NCI-H1436 (cell line): ENCODE data around the gene C15orf62.
A peak's percentile ranks its signal among the peaks of the same experiment; 100 is the strongest.

ENCODE experiments used
- DNase-seq: peaks from one replicate; lab custom pipeline; 2025; lab: John Stamatoyannopoulos, UW

C15orf62 gene

DNA sequence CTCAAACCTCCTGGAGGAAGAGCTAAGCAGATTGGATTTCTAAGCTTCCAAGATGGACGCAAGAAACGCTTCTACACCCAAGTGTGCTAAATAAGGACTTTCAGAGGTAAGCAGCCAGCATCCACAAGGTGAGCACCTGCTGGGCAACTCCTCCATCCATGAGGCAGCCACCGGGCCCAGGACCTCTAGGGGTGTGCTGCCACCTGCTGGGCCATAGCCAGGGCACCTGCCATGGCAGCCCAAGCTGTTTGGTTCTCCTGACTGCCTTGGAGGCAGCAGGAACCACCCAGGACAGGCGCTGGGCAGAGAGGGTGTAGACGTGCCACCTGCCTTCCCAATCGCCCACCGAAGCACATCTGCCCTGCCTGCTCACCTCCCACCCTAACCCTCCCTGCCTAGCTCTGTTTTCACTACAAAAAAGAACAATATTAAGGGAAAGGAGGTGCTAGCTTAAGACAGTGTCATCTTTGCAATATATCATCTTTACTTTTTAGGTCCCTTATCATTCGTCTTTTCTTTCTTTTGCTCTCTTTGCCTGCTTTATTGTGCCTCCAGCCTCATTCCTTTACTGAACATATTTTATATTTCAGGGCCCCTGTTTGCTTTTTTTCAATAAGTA lies 12.9 kb downstream of the C15orf62 start:
- DNase-seq: peak; percentile 85

DNA sequence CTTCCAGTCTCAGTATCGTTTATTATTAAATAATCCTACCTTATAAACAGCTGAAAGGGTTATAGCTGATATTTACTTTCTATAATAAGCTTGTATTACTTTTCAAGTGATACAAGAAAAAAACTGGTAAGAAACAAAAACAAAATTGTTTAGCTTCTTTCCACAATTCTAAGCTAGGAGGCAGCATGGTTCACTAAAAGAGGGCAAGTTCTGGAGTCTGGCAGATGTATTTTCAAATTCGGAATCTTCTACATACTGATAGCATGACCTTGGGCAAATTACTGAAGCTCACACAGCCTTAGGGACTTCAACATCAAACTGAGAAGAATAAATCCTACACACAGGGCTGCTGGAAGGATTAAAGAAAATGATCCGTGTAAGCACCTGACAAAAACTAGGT lies 15.4 kb downstream of the C15orf62 start:
- DNase-seq: no peak

DNA sequence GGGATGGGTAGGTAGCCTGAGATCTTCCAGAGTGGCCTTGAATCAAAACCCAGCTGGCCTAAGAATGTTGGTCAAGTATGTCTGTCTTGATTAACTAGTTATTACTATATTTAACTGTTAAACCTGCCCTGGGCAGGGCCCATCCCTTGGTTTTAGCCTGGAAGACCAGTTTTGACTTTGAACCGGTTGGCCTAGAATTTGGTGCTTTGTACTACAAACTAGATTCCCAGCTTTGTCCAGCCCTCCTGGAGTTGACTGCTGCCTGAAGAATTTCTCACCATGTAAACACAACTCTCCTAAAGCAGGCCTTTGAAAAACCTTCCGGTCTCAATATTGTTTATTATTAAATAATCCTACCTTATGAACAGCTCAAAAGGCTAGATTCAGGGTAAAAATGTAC lies 16.0 kb downstream of the C15orf62 start:
- no peak for DNase-seq

DNA sequence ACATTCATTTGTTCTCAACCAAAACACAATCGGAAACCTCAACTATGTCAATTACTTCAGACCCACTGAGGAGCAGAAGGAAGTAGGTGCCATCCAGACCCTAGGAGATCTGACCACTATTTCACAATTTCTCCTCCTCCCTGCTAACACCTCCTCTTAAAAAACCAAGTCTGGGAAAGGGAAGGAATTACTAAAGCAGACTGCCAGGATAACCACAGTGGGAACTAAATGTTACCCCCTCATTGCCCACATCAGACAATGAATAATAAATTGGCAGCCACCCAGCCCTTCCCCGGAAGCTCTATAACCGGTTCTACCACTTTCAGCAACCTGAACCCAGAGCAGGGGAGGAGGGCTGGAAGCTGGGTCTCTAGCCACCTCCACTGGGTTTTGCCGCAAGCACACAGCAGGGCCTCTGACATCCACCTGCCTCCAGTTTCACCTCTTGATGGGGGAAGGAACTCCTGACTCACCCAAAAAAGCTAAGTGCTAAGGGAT lies 17.6 kb downstream of the C15orf62 start:
- DNase-seq: peak; percentile 85

DNA sequence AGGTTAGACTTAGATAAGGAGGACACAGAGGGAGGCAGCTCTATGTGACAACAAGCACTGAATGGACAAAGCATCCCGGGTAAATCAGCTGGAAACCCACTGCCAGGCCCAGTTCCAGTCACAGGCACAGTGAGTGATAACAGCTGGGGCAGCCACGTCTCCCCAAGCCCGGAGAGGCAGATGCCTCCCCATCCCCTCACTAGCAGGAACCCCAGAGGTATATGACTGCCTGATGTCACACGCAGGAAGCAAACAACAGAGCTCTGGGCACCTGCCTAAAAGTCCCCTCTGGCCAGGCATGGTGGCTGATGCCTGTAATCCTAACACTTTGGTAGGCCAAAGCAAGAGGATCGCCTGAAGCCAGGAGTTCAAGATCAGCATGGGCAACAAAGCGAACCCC lies 18.2 kb downstream of the C15orf62 start:
- DNase-seq: no peak

DNA sequence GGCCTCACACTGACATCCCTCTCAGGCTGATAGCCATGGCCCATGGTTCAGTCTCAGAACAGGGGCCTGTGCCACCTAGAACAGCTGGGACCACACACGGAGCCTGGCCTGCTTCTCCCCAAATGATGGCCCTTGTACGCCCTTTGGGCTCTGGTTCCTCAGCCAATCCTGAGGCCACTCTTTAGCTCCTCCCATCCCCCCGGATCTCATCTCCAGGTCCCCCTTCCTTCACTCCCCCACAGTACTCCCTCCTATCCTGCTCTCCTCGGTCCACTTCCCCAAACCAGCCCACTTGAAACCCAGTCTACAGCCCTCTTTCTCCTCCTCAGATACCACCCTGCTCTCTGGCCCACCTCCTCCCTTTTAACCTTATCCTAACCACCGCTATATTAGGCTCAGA lies 19.3 kb downstream of the C15orf62 start:
- DNase-seq: no peak

DNA sequence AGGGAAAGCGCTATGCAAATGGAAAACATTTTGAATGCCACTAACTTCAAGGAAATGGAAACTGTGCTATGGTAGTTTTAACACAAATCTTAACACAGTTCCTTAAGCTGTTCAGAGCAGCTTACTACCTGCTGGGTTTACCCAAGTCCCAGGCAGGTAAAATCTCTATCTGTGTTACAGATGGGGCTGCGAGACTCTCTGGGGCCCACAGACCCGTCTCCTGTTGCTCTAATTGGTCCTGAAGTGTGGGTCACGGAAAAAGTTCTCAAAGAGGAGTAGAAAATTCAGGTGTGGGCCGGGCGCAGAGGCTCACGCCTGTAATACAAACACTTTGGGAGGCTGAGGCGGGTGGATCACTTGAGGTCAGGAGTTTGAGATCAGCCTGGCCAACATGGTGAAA lies 20.2 kb downstream of the C15orf62 start:
- DNase-seq: no peak

DNA sequence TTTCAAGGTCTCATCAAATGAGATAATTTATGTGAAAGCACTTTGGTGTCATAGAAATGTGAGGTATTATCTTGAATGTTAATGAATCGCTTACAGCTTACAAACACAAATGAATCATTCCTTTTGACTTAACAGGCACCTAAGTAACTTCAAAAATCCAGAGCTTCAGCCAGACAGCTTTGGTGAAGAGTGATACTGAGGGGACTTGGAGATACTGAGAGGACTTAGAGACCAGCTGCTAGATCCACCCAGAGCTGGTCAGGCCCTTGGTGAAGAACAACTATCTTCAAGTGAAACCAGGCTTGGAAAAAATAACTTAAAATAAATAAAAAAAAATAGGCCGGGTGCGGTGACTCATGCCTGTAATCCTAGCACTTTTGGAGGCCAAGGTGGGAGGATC lies 20.9 kb downstream of the C15orf62 start:
- DNase-seq: no peak

DNA sequence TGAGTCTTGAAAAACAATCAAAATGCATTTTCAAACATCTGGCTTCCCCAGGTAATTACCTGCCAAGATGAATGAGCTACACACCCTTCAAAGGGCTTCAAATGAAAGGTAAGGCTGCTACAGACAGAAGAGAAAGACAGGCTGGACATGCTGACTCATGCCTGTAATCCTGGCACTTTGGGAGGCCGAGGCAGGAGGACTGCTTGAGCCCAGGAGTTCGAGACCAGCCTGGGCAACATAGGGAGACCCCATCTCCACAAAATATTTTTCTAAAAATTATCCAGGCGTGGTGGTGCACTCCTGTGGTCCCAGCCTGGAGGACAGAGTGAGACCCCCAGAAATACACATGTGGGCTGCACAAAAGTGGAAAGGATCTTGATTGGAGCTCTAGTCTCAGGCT lies 22.6 kb downstream of the C15orf62 start:
- no peak for DNase-seq

DNA sequence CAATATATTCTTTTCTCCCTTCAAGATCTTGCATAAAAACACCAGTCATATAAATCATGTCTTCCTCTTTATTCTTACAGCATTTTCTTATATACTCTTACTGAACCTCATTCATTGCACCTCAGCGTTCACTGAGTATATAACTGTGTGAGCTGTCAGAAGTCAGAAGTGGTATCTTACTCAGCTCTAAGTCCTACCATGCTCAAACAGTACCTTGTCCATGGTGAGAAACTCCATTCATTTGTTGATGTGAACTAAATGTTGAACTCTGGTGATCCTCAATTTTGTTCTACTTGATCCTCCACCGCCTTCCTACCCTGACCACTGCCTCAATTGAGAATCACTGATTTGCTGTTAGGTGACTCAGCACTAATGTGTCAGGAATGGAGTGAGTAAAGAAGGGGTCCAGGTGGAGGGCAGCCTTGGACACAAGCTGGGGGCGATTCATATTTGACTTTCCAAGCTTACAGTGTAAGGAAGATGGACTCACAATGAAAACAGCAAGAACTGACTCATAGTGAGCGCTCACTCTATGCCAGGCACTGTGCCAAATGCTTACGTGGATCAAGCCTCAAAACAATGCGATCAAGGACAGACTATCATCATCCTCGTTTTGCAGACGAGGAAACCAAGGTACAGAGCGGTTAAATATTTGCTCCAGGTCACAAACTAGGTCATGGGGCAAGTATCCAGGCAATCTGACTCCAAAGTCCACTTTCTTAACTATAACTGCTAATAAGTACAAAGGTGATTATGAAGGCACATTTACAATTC lies 23.6 kb downstream of the C15orf62 start:
- DNase-seq: no peak

DNA sequence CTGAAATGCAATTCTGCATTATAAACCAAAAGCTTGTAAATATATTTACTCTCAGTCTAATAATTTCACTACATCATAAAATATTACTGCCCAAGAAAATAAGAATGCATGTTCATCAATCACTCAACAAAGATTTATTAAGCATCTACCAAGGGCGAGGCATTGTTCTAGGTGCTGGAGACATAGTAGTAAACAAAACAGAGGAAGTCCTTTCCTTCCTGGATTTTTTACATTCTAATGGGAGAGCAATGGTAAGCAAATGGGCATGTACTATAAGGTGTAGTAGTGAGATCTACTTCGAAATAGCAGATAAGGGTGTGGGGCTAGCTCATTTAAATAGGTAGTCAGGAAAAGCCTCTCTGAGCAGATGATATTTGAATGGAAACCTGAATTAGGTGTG lies 26.3 kb downstream of the C15orf62 start:
- no peak for DNase-seq

DNA sequence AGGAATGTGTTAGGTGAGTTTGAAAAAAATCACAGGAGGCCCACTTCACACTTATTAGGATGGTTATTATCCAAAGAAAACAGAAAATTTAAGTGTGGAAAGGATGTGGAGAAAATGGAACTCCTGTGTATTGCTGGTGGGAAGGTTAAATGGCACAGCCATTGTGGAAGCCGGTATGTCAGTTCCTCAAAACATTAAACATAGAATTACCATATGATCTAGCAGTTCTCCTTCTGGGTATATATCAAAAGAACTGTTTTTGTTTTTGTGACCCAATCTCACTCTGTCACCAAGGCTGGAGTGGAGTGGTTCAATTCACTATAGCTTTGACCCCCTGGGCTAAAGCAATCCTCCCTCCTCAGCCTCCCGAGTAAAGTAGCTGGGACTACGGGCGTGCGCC lies 26.7 kb downstream of the C15orf62 start:
- DNase-seq: no peak

DNA sequence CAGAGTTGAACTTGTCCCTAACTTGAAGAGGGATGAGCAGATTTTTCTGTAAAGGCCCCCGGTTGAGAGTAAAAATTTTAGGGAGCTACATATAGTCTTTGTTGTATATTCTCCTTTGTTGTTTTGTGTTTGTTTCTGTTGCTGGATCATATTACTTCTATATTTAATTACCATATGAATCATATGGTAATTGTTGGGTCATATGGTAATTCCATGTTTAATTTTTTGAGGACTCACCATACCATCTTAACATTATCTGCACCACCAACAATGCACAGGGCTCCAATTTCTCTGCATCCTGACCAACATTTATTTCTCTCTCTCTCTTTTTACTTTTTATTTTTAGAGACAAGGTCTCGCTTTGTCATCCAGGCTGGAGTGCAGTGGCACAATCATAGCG lies 29.7 kb downstream of the C15orf62 start:
- DNase-seq: no peak

DNA sequence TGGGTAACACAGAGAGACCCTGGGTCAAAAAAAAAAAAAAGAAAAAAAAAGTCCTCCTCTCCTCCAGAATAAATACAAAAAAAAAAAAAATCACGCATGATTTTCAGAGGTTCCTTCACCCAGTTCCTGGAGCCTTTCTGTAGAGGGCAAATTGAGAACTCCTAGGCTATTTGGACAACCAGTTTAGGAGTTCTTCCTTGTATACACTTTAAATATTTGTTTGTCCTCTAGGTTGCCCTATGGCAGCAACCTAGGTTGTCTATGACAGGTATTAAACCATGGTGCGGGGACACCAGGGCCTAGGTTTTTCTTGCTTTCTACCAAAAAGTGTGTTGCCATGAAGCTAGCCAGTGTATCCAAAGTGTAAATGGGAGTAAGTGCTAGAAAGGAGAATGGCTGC lies 33.3 kb downstream of the C15orf62 start:
- no peak for DNase-seq

DNA sequence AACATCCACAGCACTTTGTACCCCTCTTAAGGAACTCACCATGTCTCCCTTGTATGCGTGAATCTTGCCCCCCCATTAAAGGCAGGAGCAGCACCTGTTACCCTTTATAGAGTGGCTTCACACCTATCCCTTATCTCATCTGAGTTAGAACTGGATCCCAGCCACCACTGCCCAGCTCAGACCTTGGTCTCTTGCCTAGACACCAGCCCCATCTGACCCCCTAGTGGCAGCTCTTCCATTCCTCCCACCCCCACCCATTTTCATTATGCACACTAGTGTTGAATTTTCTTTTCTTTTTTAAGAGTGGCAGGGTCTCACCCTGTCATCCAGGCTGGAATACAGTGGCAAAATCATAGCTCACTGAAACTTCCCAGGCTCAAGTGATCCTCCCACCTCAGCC lies 33.9 kb downstream of the C15orf62 start:
- DNase-seq: no peak

DNA sequence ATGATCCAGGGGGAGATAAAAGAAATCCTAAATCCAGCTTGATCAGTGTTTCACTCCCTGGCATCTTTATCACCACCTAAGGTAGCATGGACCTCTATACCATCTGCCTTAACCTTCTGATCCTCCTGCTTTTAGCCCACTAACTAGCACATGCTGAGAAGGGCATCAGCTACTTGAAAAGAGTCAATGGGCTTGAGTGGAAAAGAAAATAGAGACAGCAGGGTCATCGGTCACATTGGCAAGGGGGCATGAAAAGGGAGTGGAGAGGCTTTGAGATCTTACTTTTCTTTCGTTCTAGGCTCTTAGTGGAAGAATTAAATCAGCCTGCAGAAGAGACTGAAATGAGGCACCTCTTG lies 36.9 kb downstream of the C15orf62 start:
- DNase-seq: no peak

DNA sequence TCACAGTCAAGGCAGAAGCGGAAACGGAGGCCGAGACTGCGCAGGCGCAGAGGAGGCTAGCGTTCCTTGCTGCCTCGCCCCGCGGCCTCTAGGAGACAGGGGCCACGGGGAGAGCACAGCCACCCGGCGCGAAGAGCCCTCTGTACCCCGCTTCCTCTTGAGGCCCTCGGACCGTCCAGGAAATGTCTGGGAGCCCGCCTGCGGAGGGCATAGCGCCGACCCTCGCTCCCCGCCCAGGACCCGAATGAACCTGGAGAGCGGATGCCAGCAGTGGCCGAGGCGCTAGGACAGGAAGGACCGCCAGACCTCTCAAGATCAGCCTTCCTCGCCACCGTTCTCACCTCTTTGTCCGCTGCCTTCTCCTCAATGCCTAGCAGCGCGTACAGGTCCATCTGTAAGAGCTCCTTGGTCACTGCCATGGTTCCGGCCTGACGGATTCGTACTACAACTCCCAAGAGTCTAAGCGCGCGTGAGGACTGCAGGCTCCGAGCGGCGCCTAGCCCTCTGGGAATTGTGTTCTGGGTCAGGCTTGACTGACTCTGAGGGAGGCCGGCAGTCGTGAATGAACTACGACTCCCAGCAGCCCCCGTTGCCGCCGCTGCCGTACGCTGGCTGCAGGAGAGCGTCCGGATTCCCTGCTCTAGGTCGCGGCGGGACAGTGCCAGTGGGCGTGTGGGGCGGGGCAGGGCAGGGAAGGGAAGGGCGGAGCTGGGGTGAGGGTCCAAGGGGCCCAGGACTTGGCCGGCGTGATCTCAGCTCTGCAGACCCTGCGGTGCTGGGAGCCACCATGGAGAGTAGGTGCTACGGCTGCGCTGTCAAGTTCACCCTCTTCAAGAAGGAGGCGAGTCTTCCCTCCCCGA lies 37.5 kb downstream of the C15orf62 start, which contains the start of the genes DNAJC17 and ZFYVE19:
DNAJC17 (minus strand) TSS at position 446 of the 860 bp plus-strand sequence; CDS start at position 419, 27 bp downstream.
ZFYVE19 (plus strand) TSS at position 62 of the 860 bp plus-strand sequence; CDS start at position 563, 501 bp downstream.
- DNase-seq: peak; percentile 99

DNA sequence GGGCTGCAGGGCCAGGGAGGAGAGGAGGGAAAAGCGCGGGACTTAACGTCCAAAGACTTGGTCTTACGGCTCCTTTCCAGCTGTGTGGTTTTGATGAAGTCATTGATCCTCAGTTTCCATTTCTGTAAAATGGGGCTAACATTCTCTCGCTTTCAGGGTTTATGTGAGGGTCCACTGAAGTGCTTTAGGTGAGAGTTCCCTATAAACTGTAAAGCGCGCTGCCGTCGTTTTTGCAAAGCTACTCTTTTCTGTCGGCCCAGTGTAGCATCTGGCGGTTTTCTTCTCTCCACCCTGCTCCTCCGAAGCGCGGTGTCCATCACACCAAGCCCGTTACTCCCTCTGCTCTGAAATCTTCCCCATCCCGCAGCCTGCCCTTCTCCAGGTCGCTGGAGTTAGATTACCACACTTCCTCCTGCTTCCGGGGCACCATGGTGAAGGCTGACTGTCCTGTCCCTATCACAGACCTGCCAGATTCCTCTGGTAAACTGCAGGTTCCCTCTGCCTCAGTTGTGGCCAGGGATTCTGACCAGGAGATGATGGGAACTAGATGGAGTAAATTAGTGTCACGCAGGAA lies 38.2 kb downstream of the C15orf62 start:
- DNase-seq: no peak

DNA sequence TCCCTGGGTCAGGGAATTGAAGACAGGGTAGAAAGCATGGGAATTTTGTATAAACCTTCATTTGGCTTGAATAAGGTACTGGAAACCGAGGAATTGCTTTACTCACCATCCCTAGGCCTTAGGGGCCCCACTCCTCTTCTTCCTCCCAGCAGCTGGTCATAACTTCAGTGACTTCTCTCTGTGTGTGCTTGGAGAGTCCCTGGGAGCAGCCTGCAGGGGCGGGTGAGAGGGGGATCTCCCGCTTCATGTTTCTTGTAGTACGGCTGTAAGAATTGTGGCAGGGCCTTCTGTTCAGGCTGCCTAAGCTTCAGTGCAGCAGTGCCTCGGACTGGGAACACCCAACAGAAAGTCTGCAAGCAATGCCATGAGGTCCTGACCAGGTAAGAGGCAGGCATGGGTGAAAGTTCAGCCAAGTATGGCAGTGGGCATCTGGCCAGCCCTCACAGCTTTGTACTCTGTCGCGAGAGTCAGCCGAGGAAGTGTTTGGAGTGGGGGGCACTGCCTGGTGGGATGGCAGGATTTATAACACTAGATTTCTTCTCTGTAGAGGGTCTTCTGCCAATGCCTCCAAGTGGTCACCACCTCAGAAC lies 39.2 kb downstream of the C15orf62 start:
- no peak for DNase-seq

DNA sequence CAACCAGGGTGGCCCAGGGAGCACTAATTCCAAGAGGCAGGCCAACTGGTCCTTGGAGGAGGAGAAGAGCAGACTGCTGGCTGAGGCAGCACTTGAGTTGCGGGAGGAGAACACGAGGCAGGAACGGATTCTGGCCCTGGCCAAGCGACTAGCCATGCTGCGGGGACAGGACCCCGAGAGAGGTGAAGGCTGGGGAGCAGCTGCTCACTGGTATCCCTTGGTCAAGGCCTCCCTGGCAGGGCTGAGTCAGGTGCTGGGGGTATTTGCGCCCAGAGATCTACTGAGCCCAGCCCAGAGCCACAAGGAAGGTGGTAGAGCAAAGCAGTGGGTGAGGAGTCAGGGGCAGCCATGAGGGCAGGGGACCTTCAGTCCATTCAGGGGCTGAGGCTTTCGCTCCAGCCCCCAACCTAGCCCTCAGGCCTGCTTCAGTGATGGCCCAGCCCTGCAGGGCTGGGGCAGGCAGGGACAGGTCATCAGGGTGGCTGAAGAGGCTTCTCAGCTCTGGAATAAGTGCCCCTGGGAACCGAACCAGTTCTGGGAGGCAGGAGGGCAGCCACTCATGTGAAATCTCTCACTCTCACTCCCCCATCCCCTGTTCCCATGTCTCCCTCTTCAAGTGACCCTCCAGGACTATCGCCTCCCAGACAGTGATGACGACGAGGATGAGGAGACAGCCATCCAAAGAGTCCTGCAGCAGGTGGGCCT lies 43.1 kb downstream of the C15orf62 start:
- DNase-seq: no peak

DNA sequence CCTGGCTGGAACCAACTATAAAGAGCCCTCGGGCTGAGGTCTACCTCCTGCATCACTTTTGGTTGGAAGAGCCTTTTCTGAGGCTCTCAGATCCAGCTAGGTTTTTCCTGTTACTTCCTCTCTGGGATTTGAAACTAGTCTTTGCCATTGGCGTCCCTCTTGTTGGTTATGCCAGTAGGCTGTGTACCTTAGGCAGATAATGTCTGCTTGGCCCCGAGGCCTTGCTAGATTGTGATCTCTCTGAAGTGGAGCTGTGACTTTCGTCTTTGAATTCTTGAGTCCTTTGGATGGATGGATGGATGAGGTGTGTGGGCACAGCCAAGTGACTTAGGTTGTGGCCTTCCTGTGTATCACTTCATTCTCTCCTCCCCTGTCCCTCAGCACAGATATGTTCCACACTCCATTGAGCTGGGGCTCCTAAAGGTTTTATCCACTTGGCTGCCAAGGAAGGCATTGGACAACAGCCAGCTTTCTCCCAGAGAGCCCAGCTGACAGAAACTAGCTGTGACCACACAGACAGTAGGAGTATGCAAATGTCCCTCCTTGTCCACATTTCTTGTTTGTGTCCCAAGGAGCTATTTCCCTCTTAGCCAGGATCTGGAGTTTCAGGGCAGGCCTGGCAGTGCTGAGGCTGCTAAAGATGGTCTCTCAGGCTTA lies 45.4 kb downstream of the C15orf62 start:
- no peak for DNase-seq
